GM21825 (cell line): ENCODE results near the gene ABHD12.
"Not testable (repeated sequence)": the region's sequence is repeated elsewhere in the genome, so short reads cannot be mapped to it uniquely, and the experiment has no call there.

Source experiments
- ATAC-seq: cut with Tn5 transposase; IDR thresholded peaks from one replicate; pipeline ENCODE4 v1.9.1; 2021; ENCODE audit warnings: mild to moderate bottlenecking, moderate library complexity; ENCODE audit not compliant: unreplicated experiment

ABHD12 gene

DNA sequence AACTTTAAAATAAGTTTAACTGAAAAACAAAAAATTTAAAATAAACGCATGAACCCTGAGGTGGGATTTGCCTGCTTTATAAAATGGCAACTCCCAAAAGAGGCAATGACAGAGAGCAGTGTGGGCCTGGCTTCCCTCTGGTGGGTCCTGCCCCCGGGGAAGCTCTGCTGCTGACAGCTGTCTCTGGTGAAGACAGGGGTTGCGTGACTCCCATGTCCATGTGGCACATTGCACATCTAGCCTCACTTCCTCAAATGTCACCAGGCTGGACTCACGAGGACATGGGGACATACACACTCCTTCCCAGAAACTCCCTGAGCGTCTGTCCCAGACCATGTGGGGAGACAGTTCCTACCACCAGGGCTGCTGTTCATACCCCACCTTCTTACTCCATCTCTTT lies 66.2 kb downstream of the ABHD12 start:
- ATAC-seq, result no peak

DNA sequence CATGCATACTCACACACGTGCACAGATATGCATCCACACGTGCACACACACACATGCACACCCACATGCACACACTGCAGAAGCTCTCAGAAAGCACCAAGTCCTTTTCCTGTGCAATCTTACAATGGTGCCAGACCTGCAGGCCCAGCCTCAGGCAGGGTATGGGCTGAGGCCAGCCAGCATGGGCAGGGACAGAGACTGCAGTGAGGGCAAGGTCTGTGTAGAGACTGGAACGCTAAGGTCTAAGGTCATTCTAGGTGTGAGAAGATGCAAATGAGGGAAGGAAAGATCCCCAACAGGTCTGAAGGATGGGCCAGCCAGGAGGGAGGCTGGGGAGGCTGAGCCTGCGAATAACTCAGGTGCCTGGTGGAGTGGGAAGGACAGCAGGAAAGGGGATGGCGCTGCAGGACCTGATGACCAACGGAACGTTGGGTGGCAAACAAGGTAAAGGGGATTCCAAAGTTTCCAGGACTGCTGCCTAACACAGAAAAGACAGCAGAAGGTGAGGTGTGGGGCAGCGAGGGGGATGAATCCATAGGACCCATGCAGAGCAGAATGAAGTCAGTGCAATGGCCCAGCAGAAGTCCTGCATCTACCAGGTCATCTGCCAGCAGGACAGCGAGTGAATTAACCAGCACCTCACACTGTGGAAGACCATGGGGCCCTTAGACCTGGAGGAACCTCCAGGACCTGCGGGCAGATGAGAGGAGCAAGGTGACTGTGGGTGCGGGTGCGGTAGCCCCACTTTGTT lies 67.0 kb downstream of the ABHD12 start:
- ATAC-seq, result no peak

DNA sequence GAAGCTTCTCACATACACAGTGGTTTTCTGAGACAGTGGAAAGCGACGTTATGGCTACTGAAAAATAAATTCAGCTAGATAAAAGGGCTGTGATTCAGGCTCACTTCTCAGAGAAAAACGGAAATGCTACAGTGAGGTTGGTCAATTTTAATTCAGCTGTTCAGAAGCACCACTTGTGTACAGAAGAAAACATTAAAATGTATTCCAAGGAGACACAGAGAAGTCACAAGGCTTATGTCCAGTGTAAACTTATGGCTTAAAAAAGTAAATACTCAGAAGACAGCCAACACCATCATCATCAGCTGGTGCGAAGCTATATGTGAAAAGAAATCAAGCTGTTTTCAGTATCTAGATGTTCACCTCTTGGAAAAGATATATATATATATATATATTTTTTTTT lies 68.6 kb downstream of the ABHD12 start:
- no peak for ATAC-seq

DNA sequence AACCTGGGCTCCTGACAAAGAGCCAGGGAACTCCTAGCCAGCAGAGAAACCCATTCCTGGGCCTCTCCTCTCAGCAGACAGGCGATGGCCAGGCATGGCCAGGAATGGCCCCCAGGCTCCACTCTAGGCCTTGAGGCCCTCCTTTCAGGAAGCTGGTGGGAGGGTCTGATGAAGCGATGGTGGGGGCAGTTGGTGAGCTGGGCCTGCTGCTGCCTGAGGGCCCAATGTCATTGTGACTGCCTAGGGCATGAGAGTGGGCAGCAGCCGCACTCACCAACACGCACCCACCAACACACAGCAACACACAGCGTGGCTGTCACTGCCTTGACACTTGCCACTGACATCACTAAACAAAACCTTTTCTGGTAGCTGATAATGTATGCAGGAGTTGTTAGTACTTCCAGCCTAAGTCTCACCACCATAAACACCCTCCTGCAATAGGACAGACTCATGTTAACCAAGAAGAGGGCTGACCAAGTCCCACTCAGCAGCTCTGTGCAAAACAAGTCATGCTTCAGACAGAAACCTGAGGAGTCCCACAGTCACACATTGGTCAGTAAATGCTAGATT lies 69.3 kb downstream of the ABHD12 start:
- no peak for ATAC-seq

DNA sequence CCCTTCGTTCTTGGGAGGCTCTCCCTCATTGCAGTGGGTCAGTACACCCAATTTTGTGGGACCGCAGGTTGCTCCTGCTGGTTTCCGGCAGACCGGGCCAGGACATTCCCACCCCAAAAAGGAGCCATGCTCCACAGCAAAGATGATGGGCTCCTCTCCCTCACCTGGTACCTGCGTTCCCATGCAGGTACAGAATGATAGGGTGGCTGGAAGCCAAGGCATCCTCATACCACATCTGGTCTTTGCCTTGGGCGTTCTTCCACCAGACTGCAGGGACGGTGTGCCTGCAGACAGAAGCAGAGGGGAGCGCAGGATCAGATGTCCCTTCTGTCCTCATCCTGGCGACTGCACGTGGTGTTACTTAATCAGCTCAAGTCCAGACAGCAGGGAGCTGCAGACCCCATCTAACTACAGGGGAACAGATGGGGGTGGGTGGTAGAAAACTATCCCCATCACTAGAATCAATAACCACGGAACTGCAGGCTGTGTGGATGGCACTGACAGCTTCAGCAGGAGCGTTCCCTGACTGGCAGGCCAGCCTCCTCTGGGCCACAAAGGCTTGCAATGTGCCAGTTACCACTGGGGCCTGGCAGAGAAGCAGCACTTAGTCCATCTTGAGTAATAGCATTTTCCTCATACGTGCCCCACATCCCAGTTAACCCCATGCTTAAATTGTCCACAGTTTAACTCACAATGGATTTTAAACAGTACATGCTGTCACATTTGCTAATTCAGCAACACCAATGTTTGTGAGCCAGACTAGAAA lies 70.4 kb downstream of the ABHD12 start:
- ATAC-seq, result no peak

DNA sequence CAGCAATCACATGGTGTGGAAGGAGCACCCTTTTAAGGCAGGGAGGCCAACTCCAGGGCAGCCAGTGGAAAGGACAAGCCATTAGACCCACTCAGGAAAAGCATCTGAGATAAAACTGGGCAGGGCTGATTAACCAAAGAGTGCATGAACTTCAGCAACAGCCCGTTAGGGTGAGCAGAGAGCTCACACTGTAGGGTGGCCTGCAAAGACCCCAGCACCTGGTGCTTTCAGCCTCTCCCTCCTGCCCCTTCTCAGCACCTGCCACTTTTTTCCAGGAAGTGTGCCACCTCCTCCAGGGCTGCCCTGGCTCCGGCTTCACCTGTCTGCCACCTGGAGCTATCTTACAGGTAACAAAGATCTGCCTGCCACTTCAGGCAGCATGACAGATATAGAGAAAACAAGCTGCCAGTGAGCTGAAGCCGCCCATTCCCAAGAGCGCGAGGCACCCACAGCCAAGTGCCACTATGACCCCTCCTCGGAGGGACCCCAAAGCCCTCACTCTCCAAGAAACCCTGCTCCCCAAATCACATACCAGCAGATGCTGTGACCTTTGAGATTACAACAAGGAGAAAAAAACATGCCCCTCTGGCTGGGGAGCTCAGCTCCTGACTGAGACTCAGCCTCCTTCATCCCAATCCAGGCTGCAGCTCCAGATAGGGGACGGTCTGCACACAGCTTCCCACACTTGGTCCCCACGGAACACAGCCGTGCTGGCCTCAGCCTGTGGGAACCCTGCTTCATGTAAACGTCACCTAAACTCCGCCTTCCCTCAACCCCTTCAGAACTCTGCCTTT lies 71.2 kb downstream of the ABHD12 start:
- ATAC-seq, result peak; percentile 7

DNA sequence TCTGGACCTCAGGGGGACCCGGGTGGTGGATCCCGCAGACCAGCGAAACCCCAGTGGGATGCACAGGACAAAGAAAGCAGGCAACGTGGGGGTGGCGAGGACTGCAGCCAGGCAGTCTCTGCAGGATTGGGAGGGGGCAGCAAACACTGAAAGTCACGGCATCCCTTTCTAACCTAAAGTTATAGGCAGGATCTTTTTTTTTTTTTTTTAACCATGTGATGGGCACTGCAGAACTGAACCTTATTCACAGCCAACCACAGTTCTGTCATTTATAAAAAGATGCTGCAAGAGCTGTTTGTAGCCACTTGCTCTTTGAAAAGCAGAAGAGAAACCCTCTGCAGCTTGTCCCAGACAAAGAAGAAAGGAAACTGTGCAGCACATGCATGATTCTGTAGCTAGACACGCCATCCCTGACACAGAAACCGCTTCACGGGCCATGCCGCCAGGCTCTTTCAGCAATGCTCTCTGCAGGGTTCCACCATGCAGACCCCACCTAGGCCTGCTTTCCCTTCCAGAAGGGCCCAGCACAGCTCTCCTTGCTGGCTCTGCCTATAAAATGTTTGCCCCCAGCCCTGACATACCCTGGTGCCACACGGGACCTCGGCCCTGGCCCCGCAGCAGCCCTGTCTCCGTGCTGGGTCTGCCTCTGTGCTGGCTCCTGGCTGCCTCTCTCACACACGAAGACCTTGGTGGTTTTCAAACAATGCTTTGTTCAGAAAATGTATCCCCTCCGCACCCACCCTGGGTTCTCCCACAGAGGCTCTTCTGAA lies 72.0 kb downstream of the ABHD12 start:
- ATAC-seq, result peak; percentile 83

DNA sequence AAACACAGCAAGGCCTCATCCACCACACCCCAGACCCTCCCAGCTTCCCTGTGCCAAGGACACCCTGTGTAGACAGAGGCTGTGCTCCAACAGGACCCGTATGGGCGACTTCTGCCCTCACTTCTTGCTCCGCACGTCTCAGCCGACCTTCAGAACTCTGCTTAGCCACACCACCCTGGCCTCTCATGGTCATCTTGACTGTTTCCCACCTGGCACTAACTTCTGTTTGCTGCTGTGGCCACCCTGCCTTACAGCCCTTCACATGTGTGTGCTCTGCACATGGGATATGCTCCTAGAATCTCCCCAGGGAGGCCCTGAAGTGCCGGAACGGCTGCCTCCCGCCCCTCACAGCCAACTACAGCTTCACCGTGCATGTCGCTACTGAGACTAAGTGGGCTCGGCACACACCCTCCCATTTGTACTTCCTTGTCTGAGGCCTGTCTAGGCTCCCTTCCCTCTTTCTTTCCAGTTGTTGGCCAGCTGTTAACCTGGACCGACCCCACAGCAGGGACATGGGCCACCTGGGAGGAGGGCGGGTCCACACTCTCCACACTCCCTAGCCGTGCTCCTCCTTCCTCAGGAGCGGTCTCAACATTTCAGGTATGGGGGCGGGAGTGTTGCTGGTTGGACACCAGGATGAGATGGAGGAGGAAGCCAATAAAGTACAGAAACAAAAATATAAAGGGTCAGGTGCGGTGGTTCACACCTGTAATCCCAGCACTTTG lies 73.1 kb downstream of the ABHD12 start:
- ATAC-seq, result no peak

DNA sequence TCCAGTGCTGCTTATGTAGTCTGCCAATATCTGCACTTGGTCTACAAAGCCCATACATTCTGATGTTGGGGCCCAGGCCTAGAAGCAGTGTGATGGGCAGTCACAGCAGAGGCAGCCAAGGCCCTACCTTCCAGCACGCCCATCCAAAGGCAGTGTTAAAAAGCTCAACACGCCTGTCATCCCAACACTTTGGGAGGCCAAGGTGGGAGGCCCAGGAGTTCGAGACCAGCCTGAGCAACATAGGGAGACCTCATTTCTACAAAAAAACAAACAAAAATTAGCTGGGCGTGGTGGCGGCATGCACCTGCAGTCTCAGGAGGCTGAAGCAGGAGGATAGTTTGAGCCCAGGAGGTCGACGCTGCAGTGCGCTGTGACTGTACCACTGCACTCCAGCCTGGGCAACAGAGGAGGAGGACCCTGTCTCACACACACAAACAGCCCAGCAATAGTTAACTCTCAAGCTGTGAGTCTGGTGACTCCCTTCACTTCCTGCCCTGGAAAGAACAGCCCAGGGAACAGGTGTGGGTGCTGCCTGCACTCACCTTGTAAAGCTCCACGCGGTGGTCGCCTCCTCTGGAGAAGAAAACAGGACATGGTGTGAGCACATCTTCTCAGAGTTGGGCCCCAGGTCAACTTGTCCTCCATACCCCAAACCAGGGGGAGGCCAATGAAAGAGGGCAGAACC lies 74.0 kb downstream of the ABHD12 start:
- no peak for ATAC-seq

DNA sequence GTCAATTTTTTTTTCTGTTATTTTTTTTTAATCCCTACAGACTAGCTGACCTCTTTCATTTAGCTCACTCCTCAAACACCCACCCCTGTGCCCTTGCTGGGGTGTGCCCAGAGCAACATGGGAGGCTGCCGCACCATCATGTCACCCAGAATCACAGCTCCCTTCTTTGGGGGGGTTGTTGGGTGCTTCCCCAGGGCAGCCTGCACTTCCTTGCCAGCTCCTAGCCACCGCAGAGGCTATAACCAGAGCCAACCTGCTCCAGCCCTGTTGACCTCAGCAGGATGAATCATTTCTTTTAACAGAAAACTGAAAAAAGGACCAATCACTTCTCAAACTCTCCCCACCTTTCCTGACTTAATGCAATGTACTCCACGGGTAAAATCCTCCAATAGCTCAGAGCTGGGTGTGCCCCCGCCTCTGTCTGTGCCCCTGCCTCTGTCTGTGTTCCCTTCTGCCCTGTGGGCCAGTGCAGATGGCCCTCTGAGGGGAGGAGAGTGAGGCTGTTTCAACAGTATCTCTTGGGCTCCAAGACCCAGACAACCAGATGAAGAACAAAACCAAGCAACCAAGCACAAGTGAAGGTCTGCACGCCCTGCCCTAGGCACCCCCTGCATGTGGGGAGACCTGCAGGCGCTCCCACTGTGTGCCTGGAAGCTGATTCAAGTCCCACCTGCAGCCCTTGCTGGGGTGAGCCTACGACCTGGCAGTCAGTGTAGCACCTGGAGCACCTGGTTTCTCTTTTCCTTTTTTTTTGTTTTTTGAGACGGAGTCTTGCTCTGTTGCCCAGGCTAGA lies 75.0 kb downstream of the ABHD12 start:
- ATAC-seq, result no peak

DNA sequence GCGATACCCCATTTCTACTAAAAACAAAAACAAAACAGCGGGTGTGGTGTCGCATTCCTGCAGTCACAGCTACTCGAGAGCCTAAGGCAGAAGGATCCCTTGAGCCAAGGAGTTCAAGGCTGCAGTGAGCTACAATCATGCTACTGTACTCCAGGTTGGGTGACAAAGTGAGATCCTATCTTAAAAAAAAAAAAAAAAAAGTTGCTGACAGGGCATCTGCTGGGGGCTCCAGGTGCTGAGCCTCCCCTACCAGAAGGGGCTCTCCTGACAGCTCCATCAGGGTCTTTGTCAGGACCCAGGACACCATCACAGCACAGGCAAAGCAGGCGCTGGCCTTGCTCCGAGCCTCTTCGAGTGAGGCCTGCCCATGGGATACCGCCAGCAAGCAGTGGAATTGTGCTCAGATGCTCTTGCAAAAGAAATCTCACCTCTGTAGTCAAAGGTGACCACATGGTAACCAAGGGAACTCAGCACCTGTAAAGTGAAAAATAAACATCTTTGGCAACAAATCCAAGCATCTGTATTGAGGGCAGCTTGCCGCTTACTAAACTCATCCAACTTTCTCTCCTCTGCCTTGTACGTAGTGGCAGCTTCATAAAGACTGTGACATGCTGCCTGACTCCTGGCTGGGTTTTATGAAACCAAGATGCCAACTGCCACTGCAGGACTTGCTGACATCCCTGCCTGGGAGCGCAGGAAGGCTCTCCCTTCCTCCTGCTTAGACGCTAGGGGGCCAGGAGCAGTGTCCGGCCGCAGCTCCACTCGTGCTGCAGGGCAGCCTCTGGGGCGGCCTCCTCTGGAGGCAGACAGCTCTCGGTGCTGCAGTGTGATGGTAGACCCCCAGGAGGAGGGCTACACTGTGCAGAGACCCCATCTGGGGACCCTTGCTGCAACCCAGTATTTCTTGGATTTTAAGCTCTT lies 75.9 kb downstream of the ABHD12 start:
- ATAC-seq, result no peak

DNA sequence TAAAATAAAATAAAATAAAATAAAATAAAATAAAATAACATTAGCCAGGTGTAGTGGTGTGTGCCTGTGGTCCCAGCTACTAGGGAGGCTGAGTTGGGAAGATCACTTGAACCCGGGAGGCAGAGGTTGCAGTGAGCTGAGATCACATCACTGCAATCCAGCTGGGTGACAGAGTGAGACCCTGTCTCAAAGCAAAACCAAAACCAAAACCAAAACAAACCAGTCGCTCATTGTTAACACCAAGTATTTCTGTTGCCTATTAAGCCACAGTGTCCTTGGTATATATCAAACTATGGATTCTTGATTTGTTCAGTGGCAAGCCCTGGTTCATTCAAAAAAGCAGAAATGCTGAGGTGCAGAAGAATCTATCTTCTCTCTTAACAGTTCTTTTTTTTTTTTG lies 77.0 kb downstream of the ABHD12 start:
- ATAC-seq, result no peak

DNA sequence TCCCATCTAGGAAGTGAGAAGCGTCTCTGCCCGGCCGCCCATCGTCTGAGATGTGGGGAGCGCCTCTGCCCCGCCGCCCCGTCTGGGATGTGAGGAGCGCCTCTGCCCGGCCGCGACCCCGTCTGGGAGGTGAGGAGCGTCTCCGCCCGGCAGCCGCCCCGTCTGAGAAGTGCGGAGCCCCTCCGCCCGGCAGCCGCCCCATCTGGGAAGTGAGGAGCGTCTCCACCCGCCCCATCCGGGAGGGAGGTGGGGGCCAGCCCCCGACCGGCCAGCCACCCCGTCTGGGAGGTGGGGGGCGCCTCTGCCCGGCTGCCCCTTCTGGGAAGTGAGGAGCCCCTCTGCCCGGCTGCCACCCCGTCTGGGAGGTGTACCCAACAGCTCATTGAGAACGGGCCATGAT lies 77.9 kb downstream of the ABHD12 start:
- ATAC-seq, result not testable (repeated sequence)

DNA sequence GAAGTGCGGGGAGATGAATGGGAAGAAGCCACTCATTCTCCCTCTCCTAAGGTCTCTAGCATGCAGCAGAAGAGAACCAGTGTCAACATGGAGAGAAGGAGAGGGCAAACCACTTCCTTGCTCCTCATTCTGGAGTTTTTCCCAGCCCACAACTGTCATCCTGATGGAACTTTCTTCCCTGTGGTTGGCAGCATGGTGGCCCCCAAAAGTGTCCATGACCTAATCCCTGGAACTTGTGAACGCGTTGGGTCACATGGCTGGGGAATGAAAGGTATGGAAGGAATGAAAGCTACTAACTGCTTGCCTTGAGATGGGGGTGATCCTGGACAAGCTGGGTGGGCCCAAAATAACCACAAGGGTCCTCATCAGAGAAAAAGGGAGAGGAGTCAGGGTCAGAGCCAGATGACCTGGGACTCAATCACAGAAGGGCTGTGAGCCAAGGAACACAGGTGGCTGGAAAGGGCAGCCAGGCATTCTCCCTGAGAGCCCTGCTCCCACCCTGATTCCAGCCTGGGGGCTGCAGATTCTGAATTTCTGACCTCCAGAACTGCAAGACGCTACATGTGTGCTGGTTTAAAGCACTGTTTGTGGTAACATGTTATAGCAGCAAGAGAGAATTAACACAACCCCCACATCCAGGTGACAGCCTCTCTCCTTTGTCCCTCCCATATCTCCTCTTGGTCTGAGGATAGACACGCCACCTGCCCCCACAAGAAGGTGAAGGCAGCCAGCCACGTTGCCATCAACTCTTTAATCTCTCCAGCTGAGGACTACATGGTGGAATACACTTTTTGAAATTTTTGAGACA lies 79.5 kb downstream of the ABHD12 start:
- ATAC-seq, result no peak

DNA sequence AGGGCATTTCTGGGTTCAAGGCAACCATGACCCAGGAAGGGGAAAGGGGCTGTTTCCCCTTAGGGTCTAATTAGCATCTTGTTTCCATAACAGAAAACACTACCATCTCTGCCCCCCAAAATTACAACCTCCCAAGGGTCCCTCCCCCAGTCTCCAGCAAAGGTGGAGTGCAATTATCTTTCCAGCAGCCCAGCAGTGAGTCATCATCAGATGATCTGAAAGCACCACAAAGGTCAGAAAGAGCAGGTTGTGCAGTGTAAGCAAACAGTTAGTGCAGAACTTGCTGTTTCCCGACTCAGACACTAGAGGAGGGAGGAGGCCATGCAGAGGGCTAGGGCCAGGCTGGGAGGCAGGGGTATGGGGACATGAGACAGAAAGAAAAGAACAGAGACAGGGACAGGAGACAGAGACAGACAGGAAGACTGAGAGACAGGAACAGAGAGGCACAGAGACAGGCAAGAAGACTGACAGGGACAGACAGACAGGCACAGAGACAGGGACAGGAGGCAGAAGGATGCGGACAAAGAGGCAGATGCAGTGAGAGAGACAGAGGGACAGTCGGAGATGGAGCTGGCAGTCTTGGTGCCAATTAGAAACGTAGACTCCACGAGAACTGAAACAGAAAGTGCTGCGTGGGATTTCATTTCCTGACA lies 80.2 kb downstream of the ABHD12 start:
- peak; percentile 92 for ATAC-seq
